Loucy (cell line): ENCODE data around the gene RASGRP2.

Experiments used
- EZH2phosphoT487 ChIP-seq: fragments of 200-600 bp; IDR thresholded peaks from 2 replicates; pipeline ENCODE4 v1.6.1; 2018; ENCODE audit warnings: antibody characterized with exemption, mild to moderate bottlenecking, moderate library complexity, borderline replicate concordance
- TF ChIP-seq, protein P1 (sequence below): fragments of 200-600 bp; sonication (generic); conservative IDR thresholded peaks from 2 replicates; pipeline ENCODE4 v1.5.1; 2014; ENCODE audit warnings: mild to moderate bottlenecking, antibody characterized with exemption, low read length

DNA sequence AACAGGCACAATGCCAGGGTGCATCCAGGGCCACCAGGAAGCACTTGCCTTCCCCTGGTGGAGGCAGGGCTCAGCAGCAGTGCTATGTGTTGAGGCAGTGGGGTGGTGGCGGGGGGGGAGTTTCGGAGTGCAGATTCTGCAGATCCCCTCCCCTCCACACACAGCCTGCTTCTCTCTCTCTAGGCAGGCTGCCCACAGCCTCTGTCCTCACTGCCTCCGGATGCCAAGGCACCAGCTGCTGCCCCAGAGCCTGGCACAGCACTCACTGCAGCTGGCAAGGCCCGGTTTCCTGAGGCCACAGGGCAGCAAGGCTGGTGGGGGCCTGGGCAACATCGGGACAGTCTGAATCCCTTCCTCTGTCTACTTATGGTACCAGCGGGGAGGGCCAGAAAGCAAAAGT, 56.7 kb downstream of the RASGRP2 start:
- no peak for TF ChIP-seq EZH2phosphoT487
- TF ChIP-seq, protein P1, sequence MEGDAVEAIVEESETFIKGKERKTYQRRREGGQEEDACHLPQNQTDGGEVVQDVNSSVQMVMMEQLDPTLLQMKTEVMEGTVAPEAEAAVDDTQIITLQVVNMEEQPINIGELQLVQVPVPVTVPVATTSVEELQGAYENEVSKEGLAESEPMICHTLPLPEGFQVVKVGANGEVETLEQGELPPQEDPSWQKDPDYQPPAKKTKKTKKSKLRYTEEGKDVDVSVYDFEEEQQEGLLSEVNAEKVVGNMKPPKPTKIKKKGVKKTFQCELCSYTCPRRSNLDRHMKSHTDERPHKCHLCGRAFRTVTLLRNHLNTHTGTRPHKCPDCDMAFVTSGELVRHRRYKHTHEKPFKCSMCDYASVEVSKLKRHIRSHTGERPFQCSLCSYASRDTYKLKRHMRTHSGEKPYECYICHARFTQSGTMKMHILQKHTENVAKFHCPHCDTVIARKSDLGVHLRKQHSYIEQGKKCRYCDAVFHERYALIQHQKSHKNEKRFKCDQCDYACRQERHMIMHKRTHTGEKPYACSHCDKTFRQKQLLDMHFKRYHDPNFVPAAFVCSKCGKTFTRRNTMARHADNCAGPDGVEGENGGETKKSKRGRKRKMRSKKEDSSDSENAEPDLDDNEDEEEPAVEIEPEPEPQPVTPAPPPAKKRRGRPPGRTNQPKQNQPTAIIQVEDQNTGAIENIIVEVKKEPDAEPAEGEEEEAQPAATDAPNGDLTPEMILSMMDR, result no peak
